T-helper 17 cell (primary cell): Measurements from ENCODE around the gene RASGRF1. TPM values are rescaled to one million over a fixed set of nuclear protein-coding genes. Genes with fewer than 3 reads are reported as not detected.
A peak's percentile ranks its signal among the peaks of the same experiment; 100 is the strongest.
"Not testable (repeated sequence)": the region's sequence is repeated elsewhere in the genome, so short reads cannot be mapped to it uniquely, and the experiment has no call there.

ENCODE experiments used
- ATAC-seq: fragments of 150-1000 bp; cut with Tn5 transposase; 2 replicates; pipeline ENCODE4 v1.10.0; 2021; ENCODE audit warnings: mild to moderate bottlenecking, moderate library complexity
- DNase-seq, 3 donors: peaks; one replicate each; pipeline versions ENCODE4 v3.0.0 to v3.0.0-alpha.2; 2020 to 2021
- H3K9me3 ChIP-seq: one replicate; pipeline ENCODE4 v1.7.0; 2013; ENCODE audit warnings: low read length, mild to moderate bottlenecking; ENCODE audit not compliant: control insufficient read depth, poor library complexity, severe bottlenecking
- H3K27ac Mint-ChIP-seq: one replicate; pipeline ENCODE4 v1.8.0; 2022; ENCODE audit warnings: mild to moderate bottlenecking, moderate library complexity, mixed read lengths
- H3K27me3 Mint-ChIP-seq: one replicate; pipeline ENCODE4 v1.8.0; 2022; ENCODE audit warnings: mixed read lengths
- H3K36me3 Mint-ChIP-seq: one replicate; pipeline ENCODE4 v1.8.0; 2022; ENCODE audit warnings: low read depth, mixed read lengths
- H3K4me1 Mint-ChIP-seq: one replicate; pipeline ENCODE4 v1.8.0; 2022; ENCODE audit warnings: mild to moderate bottlenecking, mixed read lengths
- H3K4me3 Mint-ChIP-seq: one replicate; pipeline ENCODE4 v1.8.0; 2022; ENCODE audit warnings: mild to moderate bottlenecking, moderate library complexity, mixed read lengths
- total RNA-seq, 4 donors: library from RNA in 2 of 4; stranded (reverse) in 2 of 4; gene quantifications; one replicate each; pipeline ENCODE4 v1.2.3 and lab custom pipeline; 2022 to 2026

RASGRF1 gene
- total RNA-seq, 2 donors from 2014 or later, result 0.55 TPM; not detected in 1

GRCh38 chr15:78997981-78998499 is 92.5 kb downstream of the RASGRF1 start:
- H3K4me1 Mint-ChIP-seq, result peaks cover 3% of the 10 kb centered on the region
- DNase-seq (no peak), ATAC-seq (no peak)
- peaks cover 5% of the 10 kb centered on the region for H3K27me3 Mint-ChIP-seq
- H3K4me3 Mint-ChIP-seq, result no peak overlapping the region
- no peak overlapping the region for H3K27ac Mint-ChIP-seq
- peaks cover 5% of the 10 kb centered on the region for H3K36me3 Mint-ChIP-seq
- no peaks in the 10 kb centered on the region for H3K9me3 ChIP-seq

- peaks cover 5% of the 10 kb centered on the region for H3K27me3 Mint-ChIP-seq
- no peak for ATAC-seq
- DNase-seq, result no peak
- H3K4me1 Mint-ChIP-seq, result peaks cover 10% of the 10 kb centered on the region
- H3K4me3 Mint-ChIP-seq, result no peak overlapping the region
- no peaks in the 10 kb centered on the region for H3K9me3 ChIP-seq
- no peak overlapping the region for H3K27ac Mint-ChIP-seq
- H3K36me3 Mint-ChIP-seq, result peaks cover 6% of the 10 kb centered on the region
Measured at GRCh38 chr15:78996894-78997275, 93.7 kb downstream of the RASGRF1 start.

- Mint-ChIP-seq H3K27ac (peak overlapping the region; percentile 67), H3K36me3 (peaks cover 6% of the 10 kb centered on the region)
- no peak for ATAC-seq
Measured at GRCh38 chr15:78995921-78996893, 94.4 kb downstream of the RASGRF1 start.

GRCh38 chr15:78995161-78995560 is 95.4 kb downstream of the RASGRF1 start:
- not testable (repeated sequence) for H3K4me3 Mint-ChIP-seq, ATAC-seq, H3K27ac Mint-ChIP-seq, H3K36me3 Mint-ChIP-seq, H3K4me1 Mint-ChIP-seq, H3K9me3 ChIP-seq, DNase-seq
- H3K27me3 Mint-ChIP-seq, result peaks cover 14% of the 10 kb centered on the region

More at GRCh38 chr15:78995921-78996893, 94.4 kb downstream of the RASGRF1 start:
- Mint-ChIP-seq H3K4me3 (peak overlapping the region; percentile 56), H3K4me1 (peaks cover 10% of the 10 kb centered on the region), H3K27me3 (peaks cover 5% of the 10 kb centered on the region)
- no peaks in the 10 kb centered on the region for H3K9me3 ChIP-seq
- no peak for DNase-seq

GRCh38 chr15:78993931-78994530 is 96.5 kb downstream of the RASGRF1 start:
- H3K27ac Mint-ChIP-seq, result no peak overlapping the region
- H3K4me3 Mint-ChIP-seq, result no peak overlapping the region
- ATAC-seq, result no peak
- DNase-seq, result no peak
- peaks cover 6% of the 10 kb centered on the region for H3K36me3 Mint-ChIP-seq
- H3K4me1 Mint-ChIP-seq, result peaks cover 10% of the 10 kb centered on the region
- H3K27me3 Mint-ChIP-seq, result peaks cover 14% of the 10 kb centered on the region
- H3K9me3 ChIP-seq, result no peaks in the 10 kb centered on the region

- ATAC-seq (no peak), DNase-seq (no peak)
- H3K4me3 Mint-ChIP-seq, result no peak overlapping the region
- no peaks in the 10 kb centered on the region for H3K9me3 ChIP-seq
- peaks cover 9% of the 10 kb centered on the region for H3K4me1 Mint-ChIP-seq
- H3K27me3 Mint-ChIP-seq, result peaks cover 14% of the 10 kb centered on the region
- peaks cover 6% of the 10 kb centered on the region for H3K36me3 Mint-ChIP-seq
- H3K27ac Mint-ChIP-seq, result no peak overlapping the region
Measured at GRCh38 chr15:78993257-78993930, 97.2 kb downstream of the RASGRF1 start.

GRCh38 chr15:78992416-78993256 is 97.9 kb downstream of the RASGRF1 start:
- ATAC-seq (no peak), DNase-seq (no peak)
- Mint-ChIP-seq H3K27ac (no peak overlapping the region), H3K4me1 (peaks cover 11% of the 10 kb centered on the region), H3K4me3 (no peak overlapping the region), H3K36me3 (peaks cover 6% of the 10 kb centered on the region), H3K27me3 (peaks cover 14% of the 10 kb centered on the region)
- no peaks in the 10 kb centered on the region for H3K9me3 ChIP-seq

- no peak overlapping the region for H3K4me3 Mint-ChIP-seq
Measured at GRCh38 chr15:78991879-78992278, 98.7 kb downstream of the RASGRF1 start.

GRCh38 chr15:78991476-78991875 is 99.1 kb downstream of the RASGRF1 start:
- peaks cover 14% of the 10 kb centered on the region for H3K27me3 Mint-ChIP-seq
- H3K36me3 Mint-ChIP-seq, result peaks cover 6% of the 10 kb centered on the region
- no peaks in the 10 kb centered on the region for H3K9me3 ChIP-seq
- ATAC-seq (no peak), DNase-seq (no peak)
- H3K27ac Mint-ChIP-seq, result no peak overlapping the region
- peaks cover 11% of the 10 kb centered on the region for H3K4me1 Mint-ChIP-seq
- H3K4me3 Mint-ChIP-seq, result no peak overlapping the region

More at GRCh38 chr15:78991879-78992278, 98.7 kb downstream of the RASGRF1 start:
- peaks cover 14% of the 10 kb centered on the region for H3K27me3 Mint-ChIP-seq
- peaks cover 6% of the 10 kb centered on the region for H3K36me3 Mint-ChIP-seq
- DNase-seq, result no peak
- no peak for ATAC-seq
- H3K4me1 Mint-ChIP-seq, result peaks cover 11% of the 10 kb centered on the region
- no peaks in the 10 kb centered on the region for H3K9me3 ChIP-seq
- H3K27ac Mint-ChIP-seq, result no peak overlapping the region

GRCh38 chr15:78990278-78990677 is 100.3 kb downstream of the RASGRF1 start:
- Mint-ChIP-seq H3K36me3 (peaks cover 4% of the 10 kb centered on the region), H3K4me1 (peaks cover 13% of the 10 kb centered on the region), H3K4me3 (no peak overlapping the region), H3K27me3 (peaks cover 9% of the 10 kb centered on the region), H3K27ac (no peak overlapping the region)
- no peak for ATAC-seq
- H3K9me3 ChIP-seq, result no peaks in the 10 kb centered on the region
- DNase-seq, result no peak

GRCh38 chr15:78989701-78990240 is 100.8 kb downstream of the RASGRF1 start:
- DNase-seq (no peak), ATAC-seq (no peak)
- no peak overlapping the region for H3K27ac Mint-ChIP-seq
- peaks cover 13% of the 10 kb centered on the region for H3K4me1 Mint-ChIP-seq
- H3K4me3 Mint-ChIP-seq, result no peak overlapping the region
- H3K36me3 Mint-ChIP-seq, result peaks cover 4% of the 10 kb centered on the region
- peaks cover 9% of the 10 kb centered on the region for H3K27me3 Mint-ChIP-seq
- no peaks in the 10 kb centered on the region for H3K9me3 ChIP-seq

- H3K27ac Mint-ChIP-seq, result no peak overlapping the region
- ATAC-seq (peak; percentile 46), DNase-seq (no peak)
- no peak overlapping the region for H3K4me3 Mint-ChIP-seq
- H3K27me3 Mint-ChIP-seq, result peaks cover 9% of the 10 kb centered on the region
- H3K36me3 Mint-ChIP-seq, result peaks cover 7% of the 10 kb centered on the region
- peaks cover 13% of the 10 kb centered on the region for H3K4me1 Mint-ChIP-seq
- no peaks in the 10 kb centered on the region for H3K9me3 ChIP-seq
Measured at GRCh38 chr15:78988361-78988911, 102.1 kb downstream of the RASGRF1 start.
